Trophoblast cell (in vitro differentiated cells and primary cell): Measurements from ENCODE around the gene GAS2L2.

Experiments used
- DNase-seq, 2 donors: peaks; one replicate each; pipeline ENCODE4 v3.0.0-alpha.2; 2016
- H2AFZ ChIP-seq: 2 replicates; pipeline ENCODE4 v1.6.1; 2013; ENCODE audit warnings: low read length, moderate library complexity, mild to moderate bottlenecking; ENCODE audit not compliant: insufficient read depth, poor library complexity
- H2AK5ac ChIP-seq: 2 replicates; pipeline ENCODE4 v1.6.1; 2013; ENCODE audit warnings: mild to moderate bottlenecking, low read length
- H2BK120ac ChIP-seq: 2 replicates; pipeline ENCODE4 v1.6.1; 2013; ENCODE audit warnings: low read length, mild to moderate bottlenecking, moderate library complexity; ENCODE audit not compliant: insufficient read depth, poor library complexity
- H2BK12ac ChIP-seq: 2 replicates; pipeline ENCODE4 v1.6.1; 2013; ENCODE audit warnings: mild to moderate bottlenecking, low read length, moderate library complexity
- H2BK5ac ChIP-seq: 2 replicates; pipeline ENCODE4 v1.6.1; 2013; ENCODE audit warnings: low read length, low read depth, moderate library complexity, mild to moderate bottlenecking; ENCODE audit not compliant: poor library complexity
- H3K14ac ChIP-seq: 2 replicates; pipeline ENCODE4 v1.6.1; 2013; ENCODE audit warnings: mild to moderate bottlenecking, low read length
- H3K18ac ChIP-seq: 2 replicates; pipeline ENCODE4 v1.6.1; 2013; ENCODE audit warnings: mild to moderate bottlenecking, low read length
- H3K23ac ChIP-seq: 2 replicates; pipeline ENCODE4 v1.6.1; 2013; ENCODE audit warnings: low read length
- H3K27ac ChIP-seq: 2 replicates; pipeline ENCODE4 v1.5.1; 2013; ENCODE audit warnings: low read depth, mild to moderate bottlenecking, inconsistent platforms, low read length, moderate library complexity
- H3K27me3 ChIP-seq: 2 replicates; pipeline ENCODE4 v1.6.1; 2013; ENCODE audit warnings: inconsistent platforms, mild to moderate bottlenecking, low read length, moderate library complexity; ENCODE audit not compliant: insufficient read depth
- H3K36me3 ChIP-seq, 2 experiments: 1 replicate in 1 of 2; 2 replicates in 1 of 2; pipeline ENCODE4 v1.6.1; 2013; ENCODE audit warnings: low read length in 2 of 2, mild to moderate bottlenecking in 2 of 2, moderate library complexity in 1 of 2; ENCODE audit not compliant: insufficient read depth in 2 of 2, control insufficient read depth in 1 of 2
- H3K4ac ChIP-seq: 2 replicates; pipeline ENCODE4 v1.6.1; 2013; ENCODE audit warnings: low read depth, mild to moderate bottlenecking, low read length, moderate library complexity
- H3K4me1 ChIP-seq, 2 experiments: 1 replicate in 1 of 2; 2 replicates in 1 of 2; pipeline ENCODE4 v1.6.1; 2013; ENCODE audit warnings: low read length in 2 of 2, mild to moderate bottlenecking in 2 of 2, moderate library complexity in 1 of 2; ENCODE audit not compliant: insufficient read depth in 2 of 2, control insufficient read depth in 1 of 2
- H3K4me2 ChIP-seq: 2 replicates; pipeline ENCODE4 v1.6.1; 2013; ENCODE audit warnings: inconsistent platforms, mild to moderate bottlenecking, low read length, moderate library complexity
- H3K4me3 ChIP-seq: 2 replicates; pipeline ENCODE4 v1.5.1; 2013; ENCODE audit warnings: mild to moderate bottlenecking, low read depth, low read length, inconsistent platforms
- H3K79me1 ChIP-seq: one replicate; pipeline ENCODE4 v1.6.1; 2013; ENCODE audit warnings: low read length
- H3K79me2 ChIP-seq: 2 replicates; pipeline ENCODE4 v1.6.1; 2013; ENCODE audit warnings: low read length, mild to moderate bottlenecking; ENCODE audit not compliant: control insufficient read depth, insufficient read depth, poor library complexity
- H3K9ac ChIP-seq: 2 replicates; pipeline ENCODE4 v1.6.1; 2013; ENCODE audit warnings: mild to moderate bottlenecking, low read length
- H3K9me3 ChIP-seq: 2 replicates; pipeline ENCODE4 v1.6.1; 2013; ENCODE audit warnings: low read depth, mild to moderate bottlenecking, control low read depth, inconsistent platforms, low read length; ENCODE audit not compliant: insufficient read depth
- H4K12ac ChIP-seq: 2 replicates; pipeline ENCODE4 v1.6.1; 2013; ENCODE audit warnings: low read depth, mild to moderate bottlenecking, low read length, moderate library complexity
- H4K8ac ChIP-seq: 2 replicates; pipeline ENCODE4 v1.6.1; 2013; ENCODE audit warnings: low read depth, mild to moderate bottlenecking, low read length, moderate library complexity
- H4K91ac ChIP-seq: one replicate; pipeline ENCODE4 v1.6.1; 2013; ENCODE audit warnings: low read depth, mild to moderate bottlenecking, low read length, moderate library complexity
- WGBS: extraction: QIAGEN DNeasy Blood & Tissue Kit; methylation state at CpG from one replicate; pipeline ENCODE4 v1.1.7; 2013; ENCODE audit warnings: missing lambda C conversion rate; ENCODE audit not compliant: insufficient read length, insufficient coverage; ENCODE audit errors: extremely low coverage; 5-methylcytosine and 5-hydroxymethylcytosine counted together

The GAS2L2 gene

GRCh38 chr17:35708951-35709350 lies 44.1 kb downstream of the GAS2L2 start:
- no peak overlapping the region for H3K9ac ChIP-seq
- DNase-seq, result no peak

GRCh38 chr17:35708149-35708548 lies 44.9 kb downstream of the GAS2L2 start:
- Histone ChIP-seq H3K23ac (no peak overlapping the region), H3K79me1 (no peaks in the 10 kb centered on the region), H3K4ac (no peak overlapping the region), H4K12ac (no peak overlapping the region), H4K91ac (no peak overlapping the region), H3K4me3 (no peak overlapping the region), H3K9me3 (no peaks in the 10 kb centered on the region), H3K27me3 (no peaks in the 10 kb centered on the region), H3K4me1 (peaks cover 0 to 1% of the 10 kb centered on the region in 2 experiments), H2AFZ (no peak overlapping the region), H3K27ac (no peak overlapping the region), H3K14ac (no peak overlapping the region), H4K8ac (no peak overlapping the region), H3K9ac (no peak overlapping the region), H3K36me3 (peaks cover 2 to 10% of the 10 kb centered on the region in 2 experiments), H2BK5ac (no peak overlapping the region), H3K79me2 (no peaks in the 10 kb centered on the region), H3K18ac (no peak overlapping the region), H2AK5ac (no peak overlapping the region), H2BK12ac (no peak overlapping the region), H3K4me2 (no peak overlapping the region), H2BK120ac (no peak overlapping the region)
- no peak for DNase-seq
- WGBS, result 100% methylated on average over 2 of the region's 3 CpGs

More at GRCh38 chr17:35708951-35709350, 44.1 kb downstream of the GAS2L2 start:
- Histone ChIP-seq H3K36me3 (peaks cover 2 to 10% of the 10 kb centered on the region in 2 experiments), H2BK12ac (no peak overlapping the region), H2BK120ac (no peak overlapping the region), H3K9me3 (no peaks in the 10 kb centered on the region), H4K12ac (no peak overlapping the region), H4K8ac (no peak overlapping the region), H3K27me3 (no peaks in the 10 kb centered on the region), H3K14ac (no peak overlapping the region), H3K18ac (no peak overlapping the region), H3K79me1 (no peaks in the 10 kb centered on the region), H2AFZ (no peak overlapping the region), H3K4ac (no peak overlapping the region), H3K4me3 (no peak overlapping the region), H3K79me2 (no peaks in the 10 kb centered on the region), H3K4me2 (no peak overlapping the region), H3K27ac (no peak overlapping the region), H3K4me1 (peaks cover 0 to 4% of the 10 kb centered on the region in 2 experiments), H3K23ac (no peak overlapping the region), H2BK5ac (no peak overlapping the region), H4K91ac (no peak overlapping the region), H2AK5ac (no peak overlapping the region)
- no CpG with 5 or more reads among the region's 3 CpGs for WGBS

GRCh38 chr17:35705705-35706104 lies 47.3 kb downstream of the GAS2L2 start:
- H3K9ac ChIP-seq, result no peak overlapping the region
- H3K36me3 ChIP-seq, result peaks cover 0 to 8% of the 10 kb centered on the region in 2 experiments
- H3K18ac ChIP-seq, result no peak overlapping the region
- no peak overlapping the region for H2BK5ac ChIP-seq
- no CpG with 5 or more reads among the region's 5 CpGs for WGBS
- no peak overlapping the region for H3K4ac ChIP-seq
- H3K4me1 ChIP-seq, result no peaks in the 10 kb centered on the region
- H3K9me3 ChIP-seq, result no peaks in the 10 kb centered on the region
- H3K79me1 ChIP-seq, result no peaks in the 10 kb centered on the region
- H4K91ac ChIP-seq, result no peak overlapping the region
- no peak overlapping the region for H3K23ac ChIP-seq
- no peak overlapping the region for H2BK120ac ChIP-seq
- no peak overlapping the region for H2BK12ac ChIP-seq
- H3K27me3 ChIP-seq, result no peaks in the 10 kb centered on the region
- H2AK5ac ChIP-seq, result no peak overlapping the region
- H3K4me3 ChIP-seq, result no peak overlapping the region
- no peak overlapping the region for H2AFZ ChIP-seq
- no peak overlapping the region for H4K8ac ChIP-seq
- no peak for DNase-seq
- no peak overlapping the region for H3K27ac ChIP-seq
- H3K79me2 ChIP-seq, result no peaks in the 10 kb centered on the region
- H4K12ac ChIP-seq, result no peak overlapping the region
- H3K4me2 ChIP-seq, result no peak overlapping the region
- H3K14ac ChIP-seq, result no peak overlapping the region

- no peak overlapping the region for H2BK12ac ChIP-seq
- no peak overlapping the region for H3K27ac ChIP-seq
- H3K79me1 ChIP-seq, result no peaks in the 10 kb centered on the region
- H2AK5ac ChIP-seq, result no peak overlapping the region
- no peak overlapping the region for H2AFZ ChIP-seq
- DNase-seq, result no peak
- H3K36me3 ChIP-seq, result peaks cover 0 to 8% of the 10 kb centered on the region in 2 experiments
- H3K4me2 ChIP-seq, result no peak overlapping the region
- H4K12ac ChIP-seq, result no peak overlapping the region
- no peak overlapping the region for H3K9ac ChIP-seq
- no peaks in the 10 kb centered on the region for H3K79me2 ChIP-seq
- no peak overlapping the region for H3K23ac ChIP-seq
- no peak overlapping the region for H4K91ac ChIP-seq
- H2BK5ac ChIP-seq, result no peak overlapping the region
- no peak overlapping the region for H3K18ac ChIP-seq
- no peaks in the 10 kb centered on the region for H3K27me3 ChIP-seq
- H3K4me3 ChIP-seq, result no peak overlapping the region
- H3K4me1 ChIP-seq, result no peaks in the 10 kb centered on the region
- WGBS, result no CpG with 5 or more reads among the region's 1 CpG
- H3K14ac ChIP-seq, result no peak overlapping the region
- H3K9me3 ChIP-seq, result no peaks in the 10 kb centered on the region
- H4K8ac ChIP-seq, result no peak overlapping the region
- H2BK120ac ChIP-seq, result no peak overlapping the region
- no peak overlapping the region for H3K4ac ChIP-seq
Observed at GRCh38 chr17:35705230-35705629, 47.8 kb downstream of the GAS2L2 start.
